NB4 (cell line): ENCODE measurements around the gene HS3ST4.

Source experiments
- CTCF ChIP-seq: IDR thresholded peaks from one replicate; pipeline ENCODE4 v1.5.1; 2012; ENCODE audit warnings: low read depth, low read length
- MAX ChIP-seq: IDR thresholded peaks from 2 replicates; pipeline ENCODE4 v1.6.1; 2011; ENCODE audit warnings: low read depth, low read length
- MYC ChIP-seq: IDR thresholded peaks from 2 replicates; pipeline ENCODE4 v1.6.1; 2011; ENCODE audit warnings: low read depth, low read length
- POLR2A ChIP-seq: IDR thresholded peaks from 2 replicates; pipeline ENCODE4 v1.6.1; 2011; ENCODE audit warnings: mild to moderate bottlenecking; ENCODE audit not compliant: insufficient read length; ENCODE audit errors: extremely low read depth

- TF ChIP-seq MAX (no peak), CTCF (no peak), POLR2A (no peak), MYC (no peak)
Measured at GRCh38 chr16:25690552-25691143, 1.1 kb upstream of the HS3ST4 start.
